AG08396 (cell line): ENCODE results near the gene RICTOR.

Experiments
- DNase-seq: peaks from one replicate; pipeline ENCODE4 v3.0.0; 2012; ENCODE audit warnings: low spot score, mixed read lengths

Gene RICTOR

GRCh38 chr5:38932854-38933408 is 141.3 kb downstream of the RICTOR start:
- no peak for DNase-seq

GRCh38 chr5:38931731-38932130 is 142.5 kb downstream of the RICTOR start:
- DNase-seq = no peak

- no peak for DNase-seq
Measured at GRCh38 chr5:38929838-38930237, 144.4 kb downstream of the RICTOR start.

- DNase-seq = no peak
Measured at GRCh38 chr5:38927470-38927869, 146.7 kb downstream of the RICTOR start.

DNA sequence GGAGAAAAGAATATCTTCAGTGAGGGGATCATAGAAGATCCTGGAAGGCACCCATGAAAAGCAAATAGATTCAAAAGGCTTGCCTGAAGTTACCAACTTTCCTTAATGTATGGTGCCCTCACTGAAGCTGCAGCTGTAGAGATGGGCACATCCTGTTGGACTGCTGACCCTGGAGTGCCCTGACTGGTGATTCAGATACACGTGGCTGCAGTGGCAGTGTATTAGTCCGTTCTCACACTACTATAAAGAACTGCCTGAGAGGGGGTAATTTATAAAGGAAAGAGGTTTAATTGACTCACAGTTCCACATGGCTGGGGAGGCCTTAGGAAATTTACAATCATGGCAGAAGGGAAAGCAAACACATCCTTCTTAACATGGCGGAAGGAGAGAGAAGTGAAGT is 148.1 kb downstream of the RICTOR start:
- no peak for DNase-seq

- DNase-seq = peak; percentile 65
Measured at GRCh38 chr5:38925154-38925925, 148.9 kb downstream of the RICTOR start.

DNA sequence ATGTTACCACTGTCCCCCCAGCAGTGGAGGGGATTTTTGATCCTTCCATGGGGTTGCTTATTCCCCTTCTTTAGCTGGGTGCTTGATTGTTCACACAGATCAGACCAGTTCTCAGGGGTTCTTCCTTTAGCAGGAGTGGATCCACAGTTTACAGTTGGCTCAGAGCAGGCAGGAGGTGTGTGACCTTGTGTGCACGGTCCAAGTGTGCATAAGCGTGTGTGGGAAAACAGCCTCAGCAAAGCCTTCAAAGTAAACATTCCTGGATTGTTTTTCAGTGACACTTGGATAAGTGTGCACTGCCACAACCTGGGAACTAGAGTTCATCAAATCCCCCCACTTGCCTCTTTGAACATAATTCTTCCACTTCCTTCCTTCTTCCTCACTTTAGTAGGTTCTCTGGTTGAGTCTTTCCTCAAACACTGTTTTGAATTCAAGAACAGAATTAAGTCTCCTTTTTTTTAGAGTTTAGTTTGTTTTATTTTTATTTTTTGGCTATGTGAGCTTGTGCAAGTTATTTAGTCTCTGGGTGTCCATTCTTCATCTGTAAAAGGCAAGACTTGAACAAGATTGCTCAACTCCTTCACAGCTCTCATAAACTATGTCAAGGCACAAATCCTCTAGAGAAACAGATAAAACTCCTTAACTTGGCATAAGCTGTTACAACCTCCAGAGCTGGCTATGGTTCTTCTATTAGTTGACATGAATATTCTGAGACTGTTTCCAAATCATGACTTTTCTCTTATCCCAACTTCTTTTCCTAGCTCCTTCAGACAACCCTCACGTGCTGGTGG is 150.3 kb downstream of the RICTOR start:
- DNase-seq = no peak

DNA sequence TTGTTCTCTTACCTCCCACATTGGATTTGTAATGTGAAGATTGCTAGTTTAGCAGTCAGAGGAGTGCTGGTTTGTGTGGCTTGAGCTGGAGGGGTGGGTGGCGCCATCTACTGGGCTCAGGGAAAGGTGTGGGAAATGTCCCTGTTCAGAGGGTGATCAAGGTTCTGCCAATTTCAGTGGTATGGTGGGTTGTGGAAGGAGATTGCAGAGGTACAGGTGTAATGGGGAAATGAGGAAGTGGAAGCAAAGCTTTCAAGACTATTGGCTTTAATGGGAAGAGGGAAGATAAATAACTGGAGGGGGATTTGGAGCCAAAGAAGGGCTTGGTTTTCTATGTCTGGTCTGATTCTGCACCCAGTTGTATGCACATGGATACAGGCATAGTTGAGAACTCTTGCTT is 152.0 kb downstream of the RICTOR start:
- DNase-seq = peak; percentile 71

DNA sequence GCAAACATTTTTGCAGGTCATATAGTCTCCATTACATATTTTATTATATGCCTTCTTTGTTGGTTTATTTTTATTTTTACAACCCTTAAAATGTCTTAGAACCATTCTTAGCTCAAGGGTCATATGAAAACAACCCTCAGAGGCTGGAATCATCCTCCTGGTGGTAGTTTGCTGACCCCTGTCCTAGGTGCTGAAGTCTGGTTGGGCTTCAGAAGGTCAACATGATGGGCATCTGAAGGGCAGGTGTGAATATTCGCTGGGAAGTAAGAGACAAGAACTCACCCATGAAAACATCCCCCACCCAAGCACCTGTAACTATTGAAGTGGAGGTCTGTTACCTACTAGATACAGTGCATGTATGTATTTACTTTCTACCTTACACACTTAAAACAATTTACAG is 153.0 kb downstream of the RICTOR start:
- no peak for DNase-seq

- no peak for DNase-seq
Measured at GRCh38 chr5:38916802-38917201, 157.4 kb downstream of the RICTOR start.

GRCh38 chr5:38913714-38914113 is 160.5 kb downstream of the RICTOR start:
- DNase-seq = no peak

- no peak for DNase-seq
Measured at GRCh38 chr5:38911933-38912332, 162.3 kb downstream of the RICTOR start.

GRCh38 chr5:38906503-38906902 is 167.7 kb downstream of the RICTOR start:
- no peak for DNase-seq

DNA sequence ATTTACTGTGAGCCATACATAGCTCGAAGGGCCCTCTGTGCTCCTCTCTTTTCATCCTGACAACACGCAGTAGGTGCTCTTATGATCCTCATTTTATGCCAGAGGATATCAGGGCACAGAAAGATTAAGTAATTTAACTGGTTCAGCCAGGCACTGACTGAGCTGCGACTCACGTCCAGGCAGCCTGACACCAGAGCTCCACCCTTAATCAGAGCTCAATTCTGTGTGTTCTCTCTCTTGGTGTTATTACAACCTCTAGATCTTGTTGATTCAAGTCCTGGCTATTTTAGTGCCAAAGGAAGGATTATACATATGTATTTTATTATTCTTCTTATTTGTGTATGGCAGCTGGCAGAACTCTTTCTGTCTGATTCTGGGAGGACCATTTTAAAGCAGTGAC is 168.7 kb downstream of the RICTOR start:
- no peak for DNase-seq

DNA sequence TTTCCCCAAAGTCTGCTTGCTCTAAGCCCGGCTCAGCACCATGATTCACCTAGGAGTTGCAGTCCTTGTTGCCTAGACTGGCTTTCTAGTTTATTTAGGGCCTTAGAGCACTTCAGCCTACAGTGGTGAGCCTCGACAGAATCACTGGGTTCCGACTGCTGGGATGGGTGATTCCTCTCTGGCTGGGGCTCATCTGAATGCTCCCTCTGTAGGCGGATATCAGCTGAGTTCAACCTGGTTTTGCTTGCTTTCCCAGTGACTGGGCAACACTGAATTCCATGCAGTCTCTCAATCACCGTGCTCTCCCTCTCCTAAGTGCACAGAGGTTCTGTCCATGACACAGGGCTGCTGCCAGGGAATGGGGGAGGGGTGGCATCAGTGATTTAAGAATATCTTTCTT is 174.3 kb downstream of the RICTOR start:
- no peak for DNase-seq

DNA sequence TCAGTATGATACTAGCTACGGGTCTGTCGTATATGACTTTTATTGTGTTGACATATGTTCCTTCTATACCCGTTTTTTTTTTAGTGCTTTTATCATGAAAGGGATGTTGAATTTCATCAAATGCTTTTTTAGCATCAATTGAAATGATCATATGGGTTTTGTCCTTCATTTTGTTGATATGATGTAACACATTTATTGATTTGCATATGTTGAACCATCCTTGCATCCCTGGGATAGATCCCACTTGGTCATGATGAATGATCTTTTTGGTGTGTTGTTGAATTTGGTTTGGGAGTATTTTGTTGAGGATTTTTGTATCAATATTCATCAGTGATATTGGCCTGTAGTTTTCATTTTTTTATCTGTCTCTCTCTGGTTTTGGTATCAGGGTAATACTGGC is 177.4 kb downstream of the RICTOR start:
- DNase-seq = no peak

DNA sequence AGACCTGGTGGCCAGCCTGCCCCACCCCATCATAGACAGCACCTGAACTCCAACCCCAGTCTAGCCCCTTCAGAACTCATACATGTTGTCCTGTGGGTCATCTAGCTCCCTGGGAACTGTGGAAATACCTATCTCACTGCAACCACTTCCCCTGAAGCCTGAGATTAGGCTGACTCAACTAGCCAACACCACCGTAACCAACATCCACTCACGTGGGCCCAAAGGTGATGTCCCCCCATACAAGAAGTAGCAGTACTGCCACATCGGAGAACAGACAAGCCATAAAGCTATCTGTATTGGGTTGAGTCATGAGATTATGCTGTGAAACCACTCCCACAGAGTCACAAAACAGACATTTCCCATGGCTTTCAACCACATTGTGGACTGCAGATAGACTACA is 181.8 kb downstream of the RICTOR start:
- no peak for DNase-seq

GRCh38 chr5:38891563-38891962 is 182.6 kb downstream of the RICTOR start:
- DNase-seq = no peak

DNA sequence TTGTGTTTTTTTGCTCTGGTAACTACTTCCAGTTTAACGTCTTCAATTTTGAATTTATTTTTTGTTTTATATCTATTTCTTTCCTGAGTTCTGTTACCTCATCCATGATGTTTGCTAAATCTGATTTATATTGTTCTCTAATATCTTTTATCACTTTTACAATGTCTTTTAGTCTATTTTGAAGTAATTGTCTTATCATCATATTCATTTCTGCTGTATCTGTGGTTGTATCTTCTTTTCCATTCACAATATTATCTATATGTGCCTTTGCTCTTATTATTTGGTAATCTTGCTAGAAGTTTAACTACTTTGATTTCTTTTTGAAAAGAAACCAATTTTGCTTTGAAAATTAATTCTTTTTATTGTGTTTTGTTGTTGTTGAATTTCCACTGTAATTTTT is 184.8 kb downstream of the RICTOR start:
- no peak for DNase-seq

- no peak for DNase-seq
Measured at GRCh38 chr5:38888041-38888440, 186.2 kb downstream of the RICTOR start.
